Measurements from ENCODE around the gene TMEM132C. TPM values are rescaled to one million over a fixed set of nuclear protein-coding genes. Genes with fewer than 3 reads are reported as not detected.

Gene TMEM132C
- total and polyA plus RNA-seq, 4 experiments from 2014 or later = not detected

GRCh38 chr12:128426511-128426910, 159.5 kb downstream of the TMEM132C start:
- intact Hi-C loops (cut with micrococcal nuclease) = no loop called here
- no peaks in the 10 kb centered on the region for H3K27me3 ChIP-seq (ENCODE audit: insufficient read depth, low read length)
- peaks cover 0 to 10% (median 2%) of the 10 kb centered on the region in 8 donors for H3K9me3 Mint-ChIP-seq
- H3K27ac ChIP-seq (ENCODE audit: low read depth, low read length) = no peak overlapping the region
- no peak overlapping the region for H3K4me3 ChIP-seq (ENCODE audit: low read length in 2 of 2)
- no peak overlapping the region for H3K27ac Mint-ChIP-seq
- POLR2A ChIA-PET (ENCODE audit: partially characterized antibody) = no interaction called here
- CTCF ChIA-PET (ENCODE audit: partially characterized antibody) = no interaction called here
- no peaks in the 10 kb centered on the region for H3K36me3 Mint-ChIP-seq
- H3K4me1 Mint-ChIP-seq = no peaks in the 10 kb centered on the region
- no peaks in the 10 kb centered on the region for H3K27me3 Mint-ChIP-seq
- no peaks in the 10 kb centered on the region for H3K4me1 ChIP-seq (ENCODE audit: insufficient read depth, low read length)
- no peak for DNase-seq
- no peaks in the 10 kb centered on the region for H3K9me3 ChIP-seq (ENCODE audit: control insufficient read depth in 1 of 2, low read length in 2 of 2)
- H3K4me3 Mint-ChIP-seq = no peak overlapping the region
- H3K36me3 ChIP-seq (ENCODE audit: insufficient read depth, low read length) = no peaks in the 10 kb centered on the region

- intact Hi-C loops (cut with micrococcal nuclease) = no loop called here
- Histone ChIP-seq H3K9me3 (ENCODE audit: control insufficient read depth in 1 of 2, low read length in 2 of 2) (no peaks in the 10 kb centered on the region), H3K4me1 (ENCODE audit: insufficient read depth, low read length) (no peaks in the 10 kb centered on the region), H3K4me3 (ENCODE audit: low read length in 2 of 2) (no peak overlapping the region), H3K27ac (ENCODE audit: low read depth, low read length) (no peak overlapping the region), H3K27me3 (ENCODE audit: insufficient read depth, low read length) (no peaks in the 10 kb centered on the region), H3K36me3 (ENCODE audit: insufficient read depth, low read length) (no peaks in the 10 kb centered on the region)
- no peaks in the 10 kb centered on the region for H3K4me1 Mint-ChIP-seq
- no peak for DNase-seq
- H3K9me3 Mint-ChIP-seq = peaks cover 0 to 9% (median 3%) of the 10 kb centered on the region in 8 donors
- POLR2A ChIA-PET (ENCODE audit: partially characterized antibody) = no interaction called here
- H3K27ac Mint-ChIP-seq = no peak overlapping the region
- H3K27me3 Mint-ChIP-seq = no peaks in the 10 kb centered on the region
- H3K36me3 Mint-ChIP-seq = no peaks in the 10 kb centered on the region
- CTCF ChIA-PET (ENCODE audit: partially characterized antibody) = no interaction called here
- no peak overlapping the region for H3K4me3 Mint-ChIP-seq
Measured at GRCh38 chr12:128439796-128440195, 172.8 kb downstream of the TMEM132C start.

GRCh38 chr12:128442096-128442495, 175.1 kb downstream of the TMEM132C start:
- Histone ChIP-seq H3K4me1 (ENCODE audit: insufficient read depth, low read length) (no peaks in the 10 kb centered on the region), H3K27me3 (ENCODE audit: insufficient read depth, low read length) (no peaks in the 10 kb centered on the region), H3K36me3 (ENCODE audit: insufficient read depth, low read length) (no peaks in the 10 kb centered on the region), H3K9me3 (ENCODE audit: control insufficient read depth in 1 of 2, low read length in 2 of 2) (no peaks in the 10 kb centered on the region), H3K27ac (ENCODE audit: low read depth, low read length) (no peak overlapping the region), H3K4me3 (ENCODE audit: low read length in 2 of 2) (no peak overlapping the region)
- Mint-ChIP-seq H3K27ac (no peak overlapping the region), H3K4me3 (no peak overlapping the region), H3K9me3 (peaks cover 0 to 9% (median 2%) of the 10 kb centered on the region in 8 donors), H3K27me3 (no peaks in the 10 kb centered on the region), H3K4me1 (no peaks in the 10 kb centered on the region), H3K36me3 (no peaks in the 10 kb centered on the region)
- no peak for DNase-seq
- POLR2A ChIA-PET (ENCODE audit: partially characterized antibody) = no interaction called here
- CTCF ChIA-PET (ENCODE audit: partially characterized antibody) = no interaction called here
- intact Hi-C loops (cut with micrococcal nuclease) = no loop called here

GRCh38 chr12:128444598-128444997, 177.6 kb downstream of the TMEM132C start:
- Histone ChIP-seq H3K27me3 (ENCODE audit: insufficient read depth, low read length) (no peaks in the 10 kb centered on the region), H3K9me3 (ENCODE audit: control insufficient read depth in 1 of 2, low read length in 2 of 2) (no peaks in the 10 kb centered on the region), H3K27ac (ENCODE audit: low read depth, low read length) (no peak overlapping the region), H3K36me3 (ENCODE audit: insufficient read depth, low read length) (no peaks in the 10 kb centered on the region), H3K4me1 (ENCODE audit: insufficient read depth, low read length) (no peaks in the 10 kb centered on the region), H3K4me3 (ENCODE audit: low read length in 2 of 2) (no peak overlapping the region)
- DNase-seq = no peak
- intact Hi-C loops (cut with micrococcal nuclease) = no loop called here
- Mint-ChIP-seq H3K9me3 (peaks cover 0 to 5% (median 1%) of the 10 kb centered on the region in 8 donors), H3K27ac (no peak overlapping the region), H3K4me1 (no peaks in the 10 kb centered on the region), H3K27me3 (no peaks in the 10 kb centered on the region), H3K36me3 (no peaks in the 10 kb centered on the region), H3K4me3 (no peak overlapping the region)
- POLR2A ChIA-PET (ENCODE audit: partially characterized antibody) = no interaction called here
- CTCF ChIA-PET (ENCODE audit: partially characterized antibody) = no interaction called here

GRCh38 chr12:128445415-128446127, 178.6 kb downstream of the TMEM132C start:
- Histone ChIP-seq H3K4me1 (ENCODE audit: insufficient read depth, low read length) (no peaks in the 10 kb centered on the region), H3K36me3 (ENCODE audit: insufficient read depth, low read length) (no peaks in the 10 kb centered on the region), H3K4me3 (ENCODE audit: low read length in 2 of 2) (no peak overlapping the region), H3K9me3 (ENCODE audit: control insufficient read depth in 1 of 2, low read length in 2 of 2) (no peaks in the 10 kb centered on the region), H3K27me3 (ENCODE audit: insufficient read depth, low read length) (no peaks in the 10 kb centered on the region), H3K27ac (ENCODE audit: low read depth, low read length) (no peak overlapping the region)
- no peaks in the 10 kb centered on the region for H3K27me3 Mint-ChIP-seq
- no peak overlapping the region for H3K4me3 Mint-ChIP-seq
- no peaks in the 10 kb centered on the region for H3K4me1 Mint-ChIP-seq
- no peaks in the 10 kb centered on the region for H3K36me3 Mint-ChIP-seq
- H3K9me3 Mint-ChIP-seq = peaks cover 0 to 3% (median 0%) of the 10 kb centered on the region in 8 donors
- H3K27ac Mint-ChIP-seq = no peak overlapping the region
- intact Hi-C loops (cut with micrococcal nuclease) = no loop called here
- CTCF ChIA-PET (ENCODE audit: partially characterized antibody) = no interaction called here
- POLR2A ChIA-PET (ENCODE audit: partially characterized antibody) = no interaction called here
- no peak for DNase-seq

- CTCF ChIA-PET (ENCODE audit: partially characterized antibody) = no interaction called here
- Histone ChIP-seq H3K4me1 (ENCODE audit: insufficient read depth, low read length) (no peaks in the 10 kb centered on the region), H3K27ac (ENCODE audit: low read depth, low read length) (no peak overlapping the region), H3K9me3 (ENCODE audit: control insufficient read depth in 1 of 2, low read length in 2 of 2) (no peaks in the 10 kb centered on the region), H3K4me3 (ENCODE audit: low read length in 2 of 2) (no peak overlapping the region), H3K36me3 (ENCODE audit: insufficient read depth, low read length) (no peaks in the 10 kb centered on the region), H3K27me3 (ENCODE audit: insufficient read depth, low read length) (no peaks in the 10 kb centered on the region)
- intact Hi-C loops (cut with micrococcal nuclease) = no loop called here
- Mint-ChIP-seq H3K27ac (no peak overlapping the region), H3K36me3 (no peaks in the 10 kb centered on the region), H3K4me3 (no peak overlapping the region), H3K9me3 (peaks cover 0 to 6% (median under 1%) of the 10 kb centered on the region in 8 donors), H3K4me1 (no peaks in the 10 kb centered on the region), H3K27me3 (no peaks in the 10 kb centered on the region)
- DNase-seq = no peak
- POLR2A ChIA-PET (ENCODE audit: partially characterized antibody) = no interaction called here
Measured at GRCh38 chr12:128449146-128449894, 182.3 kb downstream of the TMEM132C start.

- POLR2A ChIA-PET (ENCODE audit: partially characterized antibody) = no interaction called here
- H3K4me1 ChIP-seq (ENCODE audit: insufficient read depth, low read length) = no peaks in the 10 kb centered on the region
- no peaks in the 10 kb centered on the region for H3K27me3 ChIP-seq (ENCODE audit: insufficient read depth, low read length)
- Mint-ChIP-seq H3K36me3 (no peaks in the 10 kb centered on the region), H3K4me1 (no peaks in the 10 kb centered on the region), H3K27ac (no peak overlapping the region), H3K9me3 (peaks cover 0 to 6% (median 2%) of the 10 kb centered on the region in 8 donors), H3K4me3 (no peak overlapping the region), H3K27me3 (no peaks in the 10 kb centered on the region)
- H3K36me3 ChIP-seq (ENCODE audit: insufficient read depth, low read length) = no peaks in the 10 kb centered on the region
- intact Hi-C loops (cut with micrococcal nuclease) = no loop called here
- no peaks in the 10 kb centered on the region for H3K9me3 ChIP-seq (ENCODE audit: control insufficient read depth in 1 of 2, low read length in 2 of 2)
- CTCF ChIA-PET (ENCODE audit: partially characterized antibody) = no interaction called here
- H3K4me3 ChIP-seq (ENCODE audit: low read length in 2 of 2) = no peak overlapping the region
- H3K27ac ChIP-seq (ENCODE audit: low read depth, low read length) = no peak overlapping the region
- no peak for DNase-seq
Measured at GRCh38 chr12:128450810-128451209, 183.8 kb downstream of the TMEM132C start.
